Activated T-cell treated with anti-CD3 and anti-CD28 coated beads, Interleukin-2, amount 50 U/mL, for 72 hours (primary cell): ENCODE measurements around the gene SDK1. TPM values are rescaled to one million over a fixed set of nuclear protein-coding genes. Genes with fewer than 3 reads are reported as not detected.

ENCODE experiments used
- ATAC-seq, 2 donors: fragments of 150-1000 bp; cut with Tn5 transposase; replicated peaks in 1 of 2; 2 replicates each; pipeline ENCODE4 v1.10.0; 2021; ENCODE audit warnings: moderate library complexity in 2 of 2, mild to moderate bottlenecking in 1 of 2
- DNase-seq, 2 donors: peaks; one replicate each; pipeline ENCODE4 v3.0.0; 2021 to 2022; ENCODE audit warnings: mixed read lengths in 1 of 2
- H3K27ac Mint-ChIP-seq: one replicate; pipeline ENCODE4 v1.8.0; 2022; ENCODE audit warnings: mild to moderate bottlenecking, moderate library complexity, mixed read lengths
- H3K27me3 Mint-ChIP-seq: one replicate; pipeline ENCODE4 v1.8.0; 2022; ENCODE audit warnings: low read depth, mixed read lengths
- H3K36me3 Mint-ChIP-seq, 2 donors: one replicate each; pipeline ENCODE4 v1.8.0; 2022; ENCODE audit warnings: mixed read lengths in 2 of 2, mild to moderate bottlenecking in 1 of 2; ENCODE audit not compliant: insufficient read depth in 2 of 2
- H3K4me1 Mint-ChIP-seq: one replicate; pipeline ENCODE4 v1.8.0; 2022; ENCODE audit warnings: low read depth, mixed read lengths
- H3K4me3 Mint-ChIP-seq, 2 donors: one replicate each; pipeline ENCODE4 v1.8.0; 2022; ENCODE audit warnings: mild to moderate bottlenecking in 2 of 2, mixed read lengths in 2 of 2, moderate library complexity in 2 of 2
- H3K9me3 Mint-ChIP-seq, 2 donors: one replicate each; pipeline ENCODE4 v1.8.0; 2022; ENCODE audit warnings: mixed read lengths in 2 of 2
- total RNA-seq, 2 donors: library from RNA; stranded (reverse); gene quantifications; one replicate each; pipeline ENCODE4 v1.2.3, GENCODE V29; 2022

The SDK1 gene
- total RNA-seq, 2 donors from 2014 or later: 6.1 to 6.3 TPM

DNA sequence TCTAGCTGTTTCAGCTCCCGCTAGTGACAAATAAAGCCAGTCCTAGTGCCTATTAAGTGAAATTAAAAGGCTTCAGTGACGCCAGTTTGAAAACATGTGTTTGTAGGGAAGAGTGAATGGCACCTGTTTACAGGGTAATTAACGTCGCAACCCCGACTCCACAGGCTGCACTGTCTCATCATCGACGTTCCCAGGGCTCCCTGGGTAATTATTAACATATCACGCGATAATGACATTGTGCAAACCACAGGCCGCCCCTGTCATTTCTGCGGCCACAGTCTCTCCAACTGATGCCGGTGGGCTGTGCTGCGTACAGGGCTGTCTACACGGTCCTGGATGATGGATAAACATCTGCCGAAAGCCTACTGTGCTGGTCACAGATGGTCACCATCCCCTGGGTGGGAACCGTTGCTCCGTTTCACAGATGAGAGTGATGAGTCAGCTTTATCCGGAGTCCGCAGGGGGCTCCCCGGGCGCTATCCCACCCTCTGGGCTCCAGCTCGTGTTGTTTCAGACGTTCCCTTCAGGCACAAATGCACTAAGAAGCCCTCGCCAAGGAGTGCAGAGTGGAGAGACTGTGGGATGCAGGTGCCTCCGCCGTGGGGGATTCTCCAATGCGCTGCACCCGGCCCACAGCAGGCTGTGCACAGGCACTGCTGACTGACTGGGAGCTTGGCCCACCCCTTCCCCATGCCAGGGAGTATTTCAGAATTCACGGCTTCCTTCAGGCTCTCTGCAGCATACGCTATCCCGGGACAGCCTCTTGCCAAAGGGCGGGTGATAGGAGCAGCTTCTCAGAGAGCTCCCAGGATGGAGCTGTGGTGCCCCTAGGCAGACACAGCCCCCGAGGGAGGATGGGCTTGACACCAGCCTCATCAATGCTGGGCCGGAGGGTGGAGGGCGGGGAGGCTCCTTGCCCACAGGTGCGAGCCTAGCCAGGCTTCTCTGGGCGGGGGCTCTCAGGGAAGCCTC lies 889.2 kb downstream of the SDK1 start:
- Mint-ChIP-seq H3K27ac (no peak overlapping the region), H3K27me3 (no peaks in the 10 kb centered on the region), H3K36me3 (no peaks in the 10 kb centered on the region), H3K9me3 (no peaks in the 10 kb centered on the region), H3K4me1 (no peaks in the 10 kb centered on the region), H3K4me3 (no peak overlapping the region)
- ATAC-seq (no peak), DNase-seq (no peak)

DNA sequence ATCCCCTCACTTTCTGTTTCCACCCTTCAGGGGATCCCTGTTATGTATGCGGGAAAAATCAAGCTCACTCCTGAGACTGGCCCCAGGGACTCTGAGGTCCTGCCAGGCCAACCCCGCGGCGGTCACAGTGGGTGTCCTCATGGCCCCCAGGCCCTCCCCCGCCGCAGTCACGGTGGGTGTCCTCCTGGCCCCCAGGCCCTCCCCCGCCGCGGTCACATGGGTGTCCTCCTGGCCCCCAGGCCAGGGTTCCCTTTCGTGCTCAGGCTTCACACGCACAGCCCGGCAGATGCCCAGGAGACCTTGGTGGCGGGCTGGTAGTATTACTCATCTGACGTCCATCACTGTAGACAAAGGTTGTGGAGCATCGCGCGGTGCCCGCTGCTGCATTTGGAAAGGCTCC lies 890.0 kb downstream of the SDK1 start:
- H3K4me3 Mint-ChIP-seq: no peak overlapping the region
- no peaks in the 10 kb centered on the region for H3K27me3 Mint-ChIP-seq
- no peaks in the 10 kb centered on the region for H3K4me1 Mint-ChIP-seq
- no peaks in the 10 kb centered on the region for H3K36me3 Mint-ChIP-seq
- no peaks in the 10 kb centered on the region for H3K9me3 Mint-ChIP-seq
- ATAC-seq: no peak
- no peak overlapping the region for H3K27ac Mint-ChIP-seq
- DNase-seq: no peak

DNA sequence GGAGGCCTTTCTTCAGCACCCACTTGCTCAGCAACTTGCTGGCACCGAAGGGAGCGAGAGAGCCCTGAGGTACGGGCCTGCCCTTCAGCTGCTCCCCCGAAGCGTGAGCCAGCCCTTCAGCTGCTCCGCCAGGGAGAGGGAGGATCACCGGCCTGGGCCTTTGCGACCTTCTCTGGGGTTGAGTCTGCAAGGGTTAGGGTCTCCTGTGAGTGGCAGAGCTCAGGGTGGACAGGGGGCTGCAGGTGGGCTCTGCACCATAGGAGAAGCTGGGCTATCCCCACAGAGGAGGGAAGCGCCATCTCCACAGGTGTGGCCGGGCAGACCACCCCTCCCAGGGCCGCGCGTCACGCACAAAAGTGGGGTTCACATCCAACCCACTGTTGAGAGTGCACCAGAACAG lies 890.5 kb downstream of the SDK1 start:
- Mint-ChIP-seq H3K4me1 (no peaks in the 10 kb centered on the region), H3K27ac (no peak overlapping the region), H3K4me3 (no peak overlapping the region), H3K36me3 (no peaks in the 10 kb centered on the region), H3K27me3 (no peaks in the 10 kb centered on the region), H3K9me3 (no peaks in the 10 kb centered on the region)
- DNase-seq: no peak
- no peak for ATAC-seq

DNA sequence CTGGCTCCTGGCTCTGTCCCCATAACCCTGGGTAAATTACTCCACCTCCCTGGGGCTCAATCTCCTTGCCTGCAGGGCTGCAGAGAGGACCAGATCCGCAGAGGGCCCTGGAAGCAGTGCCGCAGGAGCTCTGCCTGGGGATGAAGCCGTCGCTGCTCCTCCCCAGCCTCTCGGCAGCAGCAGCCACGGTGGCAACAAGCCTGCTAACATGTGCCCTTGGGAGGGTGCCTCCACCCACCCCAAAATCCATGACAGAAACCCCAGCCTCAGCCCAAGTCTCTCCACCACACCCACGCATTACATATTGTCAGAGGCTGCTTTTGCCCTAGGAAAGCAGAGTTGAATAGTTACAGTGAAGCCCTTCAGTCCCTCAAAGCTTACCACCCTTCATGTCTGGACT lies 894.6 kb downstream of the SDK1 start:
- H3K4me1 Mint-ChIP-seq: no peaks in the 10 kb centered on the region
- H3K9me3 Mint-ChIP-seq: no peaks in the 10 kb centered on the region
- no peak overlapping the region for H3K27ac Mint-ChIP-seq
- H3K27me3 Mint-ChIP-seq: no peaks in the 10 kb centered on the region
- no peak overlapping the region for H3K4me3 Mint-ChIP-seq
- no peak for ATAC-seq
- DNase-seq: no peak
- no peaks in the 10 kb centered on the region for H3K36me3 Mint-ChIP-seq

DNA sequence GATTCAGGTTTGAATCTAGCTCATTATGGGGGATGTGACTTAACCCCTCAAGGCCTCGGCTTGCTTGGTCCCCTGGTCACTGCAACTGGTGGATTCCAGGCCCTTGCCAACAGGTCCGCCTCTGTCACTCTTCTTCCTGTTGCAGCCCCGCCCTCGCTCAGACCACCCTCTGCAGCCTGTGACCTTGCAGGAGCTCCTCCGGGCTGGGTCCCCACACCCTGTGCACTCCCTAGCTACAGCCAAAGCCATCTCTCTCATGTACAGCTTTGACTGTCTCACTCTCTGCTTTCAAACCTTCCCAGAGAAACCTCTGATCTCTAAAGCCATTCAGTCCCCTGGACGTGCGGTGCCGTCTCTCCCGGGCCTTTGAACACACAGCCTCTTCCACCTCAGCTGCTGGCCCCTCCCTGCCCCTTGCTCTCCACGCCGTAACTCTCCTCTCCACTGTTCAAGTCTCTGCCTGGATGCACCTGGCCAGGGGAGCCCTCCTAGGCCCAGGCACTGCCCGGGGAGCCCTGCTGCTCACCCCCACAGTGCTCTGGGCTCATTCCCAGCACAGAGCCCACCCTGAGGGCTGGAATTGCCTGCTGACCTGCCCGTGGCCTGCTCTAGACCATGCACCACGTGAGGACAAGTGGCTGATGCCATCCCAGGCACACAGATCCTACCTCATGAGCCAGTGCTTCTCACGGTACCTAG lies 895.2 kb downstream of the SDK1 start:
- no peak overlapping the region for H3K4me3 Mint-ChIP-seq
- no peak for ATAC-seq
- DNase-seq: no peak
- no peaks in the 10 kb centered on the region for H3K4me1 Mint-ChIP-seq
- H3K27me3 Mint-ChIP-seq: no peaks in the 10 kb centered on the region
- no peaks in the 10 kb centered on the region for H3K9me3 Mint-ChIP-seq
- no peak overlapping the region for H3K27ac Mint-ChIP-seq
- no peaks in the 10 kb centered on the region for H3K36me3 Mint-ChIP-seq

DNA sequence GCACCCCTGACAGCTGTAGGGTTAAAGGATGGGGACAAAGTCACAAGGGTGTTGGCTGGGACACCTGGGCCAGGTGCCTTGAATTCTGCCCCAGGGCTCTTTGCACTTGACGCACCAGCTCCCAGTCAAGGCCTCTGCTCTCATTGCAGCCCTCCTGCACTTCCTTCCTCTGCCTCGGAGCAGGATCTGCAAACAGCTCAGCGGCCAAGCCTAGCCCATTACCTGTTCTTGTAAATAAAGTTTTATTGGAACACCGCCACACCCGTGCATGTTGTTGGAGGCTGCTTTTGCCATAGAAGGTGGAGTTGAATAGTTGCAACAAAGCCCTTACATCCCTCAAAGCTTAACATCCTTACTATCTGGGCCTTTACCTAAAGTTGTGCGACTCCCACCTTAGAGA lies 897.2 kb downstream of the SDK1 start:
- DNase-seq (no peak), ATAC-seq (no peak)
- Mint-ChIP-seq H3K4me3 (no peak overlapping the region), H3K36me3 (no peaks in the 10 kb centered on the region), H3K27ac (no peak overlapping the region), H3K27me3 (no peaks in the 10 kb centered on the region), H3K4me1 (no peaks in the 10 kb centered on the region), H3K9me3 (no peaks in the 10 kb centered on the region)

DNA sequence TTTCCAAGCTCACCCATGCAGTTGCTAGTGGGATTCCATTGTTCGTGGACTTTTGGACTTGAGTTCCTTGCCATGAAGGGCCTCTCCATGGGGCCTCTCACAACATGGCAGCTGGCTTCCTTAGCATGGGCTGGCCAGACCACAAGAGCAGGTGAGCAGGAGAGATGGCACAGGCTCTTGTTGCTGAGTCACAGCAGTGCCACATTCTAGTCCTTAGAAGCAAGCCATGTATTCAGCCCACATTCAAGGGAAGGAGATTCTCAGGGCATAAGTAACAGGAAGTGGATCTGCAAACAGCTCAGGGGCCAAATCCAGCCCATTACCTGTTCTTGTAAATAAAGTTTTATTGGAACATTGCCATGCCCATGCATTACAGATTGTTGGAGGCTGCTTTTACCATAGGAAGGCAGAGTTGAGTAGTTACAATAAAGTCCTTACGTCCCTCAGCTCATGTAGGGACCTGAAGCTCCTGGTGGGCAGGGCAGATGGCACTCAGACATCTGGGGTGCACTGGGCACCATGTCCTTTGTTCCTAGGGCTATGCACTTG lies 899.6 kb downstream of the SDK1 start:
- no peak for ATAC-seq
- Mint-ChIP-seq H3K27ac (no peak overlapping the region), H3K27me3 (no peaks in the 10 kb centered on the region), H3K36me3 (no peaks in the 10 kb centered on the region), H3K9me3 (no peaks in the 10 kb centered on the region), H3K4me3 (no peak overlapping the region), H3K4me1 (no peaks in the 10 kb centered on the region)
- DNase-seq: no peak

DNA sequence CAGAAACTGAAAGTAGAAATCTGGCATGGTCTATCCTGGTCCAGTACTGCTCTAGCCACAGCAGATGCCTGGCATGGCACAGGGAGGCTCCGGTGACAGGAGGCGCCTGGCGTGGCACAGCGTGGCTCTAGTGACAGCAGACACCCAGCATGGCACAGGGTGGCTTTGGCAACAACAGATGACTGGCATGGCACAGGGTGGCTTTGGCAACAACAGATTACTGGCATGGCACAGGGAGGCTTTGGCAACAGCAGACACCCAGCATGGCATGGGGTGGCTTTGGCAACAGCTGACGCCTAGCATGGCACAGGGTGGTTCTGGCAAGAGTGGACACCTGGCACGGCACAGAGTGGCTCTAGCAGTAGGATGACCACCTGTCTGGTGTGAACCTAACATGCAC lies 900.5 kb downstream of the SDK1 start:
- DNase-seq: no peak
- no peak overlapping the region for H3K27ac Mint-ChIP-seq
- no peaks in the 10 kb centered on the region for H3K9me3 Mint-ChIP-seq
- H3K36me3 Mint-ChIP-seq: no peaks in the 10 kb centered on the region
- ATAC-seq: no peak
- no peak overlapping the region for H3K4me3 Mint-ChIP-seq
- no peaks in the 10 kb centered on the region for H3K4me1 Mint-ChIP-seq
- no peaks in the 10 kb centered on the region for H3K27me3 Mint-ChIP-seq

DNA sequence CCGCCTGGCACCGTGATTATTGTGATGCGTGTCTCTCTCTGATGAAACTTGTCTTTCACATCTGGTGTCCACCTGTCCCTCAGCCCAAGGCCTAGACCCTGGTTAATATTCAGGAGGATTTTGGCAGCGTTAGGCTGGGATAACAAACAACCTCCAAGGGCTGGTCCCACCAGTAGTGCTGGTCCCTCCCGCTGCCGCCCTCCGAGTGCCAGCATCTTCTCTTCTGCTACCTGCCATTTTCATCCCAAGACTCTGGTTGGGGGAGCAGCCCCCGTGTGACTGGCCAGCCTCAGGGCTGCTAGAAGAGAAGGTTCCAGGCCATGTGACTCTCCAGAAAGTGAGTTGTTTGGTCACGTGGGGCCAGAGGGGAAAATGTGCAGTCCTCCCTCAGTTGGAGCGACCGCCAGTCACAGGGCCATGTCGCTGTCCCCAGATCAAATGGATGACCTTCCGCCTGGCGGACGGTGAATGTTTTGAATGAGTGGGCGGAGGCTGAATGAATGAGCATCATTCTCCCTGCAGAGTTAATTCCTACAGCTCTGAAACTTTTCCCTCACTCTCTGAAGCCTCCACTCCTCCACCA lies 901.2 kb downstream of the SDK1 start:
- no peak overlapping the region for H3K27ac Mint-ChIP-seq
- no peak for ATAC-seq
- no peak for DNase-seq
- no peaks in the 10 kb centered on the region for H3K36me3 Mint-ChIP-seq
- no peaks in the 10 kb centered on the region for H3K9me3 Mint-ChIP-seq
- H3K27me3 Mint-ChIP-seq: no peaks in the 10 kb centered on the region
- H3K4me1 Mint-ChIP-seq: no peaks in the 10 kb centered on the region
- no peak overlapping the region for H3K4me3 Mint-ChIP-seq

DNA sequence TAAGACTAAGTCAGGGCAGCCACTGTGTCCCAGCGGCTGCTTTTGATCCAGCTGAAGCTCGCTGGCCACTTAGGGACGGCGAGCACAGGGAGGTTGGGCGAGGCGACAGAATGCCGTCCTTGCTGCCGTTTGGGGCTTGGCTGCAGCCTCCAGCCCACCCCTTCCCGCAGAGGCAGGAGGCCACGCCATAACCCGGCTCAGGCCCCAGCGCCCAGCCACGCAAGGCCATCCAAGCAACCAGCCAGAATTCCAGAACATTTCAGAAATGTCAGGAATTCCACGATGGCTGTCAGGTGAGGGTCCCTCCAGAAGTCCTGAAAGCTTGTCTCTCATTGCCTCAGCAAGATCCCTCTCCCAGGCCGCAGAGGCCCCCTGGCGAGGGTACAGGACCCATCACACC lies 901.9 kb downstream of the SDK1 start:
- DNase-seq (no peak), ATAC-seq (no peak)
- H3K27me3 Mint-ChIP-seq: no peaks in the 10 kb centered on the region
- H3K4me1 Mint-ChIP-seq: no peaks in the 10 kb centered on the region
- H3K9me3 Mint-ChIP-seq: no peaks in the 10 kb centered on the region
- H3K27ac Mint-ChIP-seq: no peak overlapping the region
- no peaks in the 10 kb centered on the region for H3K36me3 Mint-ChIP-seq
- no peak overlapping the region for H3K4me3 Mint-ChIP-seq

DNA sequence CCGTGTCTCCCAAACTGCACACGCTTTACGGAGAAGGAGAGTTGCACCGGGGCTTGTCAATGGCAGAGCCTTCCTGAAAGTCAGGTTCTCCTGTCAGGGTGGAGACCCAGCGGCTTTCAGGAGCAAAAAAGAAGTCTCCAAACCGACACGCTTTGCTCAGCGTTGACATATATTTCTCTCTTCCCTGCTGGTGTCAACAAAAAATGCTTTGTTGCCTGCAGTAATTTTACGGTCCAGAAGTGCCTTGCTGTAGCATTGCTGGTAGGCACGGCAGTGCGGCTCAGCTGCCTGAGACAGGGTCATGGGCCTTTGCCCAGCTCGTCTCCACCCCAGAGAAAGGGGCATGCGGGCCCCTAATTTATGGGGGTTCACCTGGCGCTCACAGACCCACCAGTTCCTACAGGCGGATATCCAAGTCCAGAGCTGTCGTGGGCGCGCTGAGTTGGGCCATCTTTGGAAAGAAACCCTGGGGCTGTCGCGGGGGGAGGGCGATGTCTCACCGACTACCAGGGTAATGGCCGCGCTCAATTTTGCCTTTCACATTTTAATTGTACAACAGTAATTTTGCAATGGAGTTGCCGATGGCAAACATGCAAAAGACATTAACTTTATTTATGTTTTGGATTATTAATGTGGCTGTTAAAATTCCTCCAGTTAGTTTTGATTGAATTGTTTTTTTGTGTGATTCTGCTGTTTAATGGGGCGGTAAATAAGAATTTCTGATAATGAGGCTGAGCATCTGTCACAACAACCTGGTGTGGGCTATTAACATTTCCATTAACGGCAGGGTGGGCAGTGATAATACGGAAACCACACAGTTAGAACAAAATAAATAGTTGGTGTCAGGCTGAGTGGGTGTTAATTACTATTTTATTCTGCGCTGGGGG lies 902.8 kb downstream of the SDK1 start:
- DNase-seq (no peak), ATAC-seq (no peak)
- Mint-ChIP-seq H3K4me1 (no peaks in the 10 kb centered on the region), H3K4me3 (peak overlapping the region in 1 of 2 donors; percentile 45), H3K36me3 (no peaks in the 10 kb centered on the region), H3K27ac (no peak overlapping the region), H3K9me3 (no peaks in the 10 kb centered on the region), H3K27me3 (no peaks in the 10 kb centered on the region)

DNA sequence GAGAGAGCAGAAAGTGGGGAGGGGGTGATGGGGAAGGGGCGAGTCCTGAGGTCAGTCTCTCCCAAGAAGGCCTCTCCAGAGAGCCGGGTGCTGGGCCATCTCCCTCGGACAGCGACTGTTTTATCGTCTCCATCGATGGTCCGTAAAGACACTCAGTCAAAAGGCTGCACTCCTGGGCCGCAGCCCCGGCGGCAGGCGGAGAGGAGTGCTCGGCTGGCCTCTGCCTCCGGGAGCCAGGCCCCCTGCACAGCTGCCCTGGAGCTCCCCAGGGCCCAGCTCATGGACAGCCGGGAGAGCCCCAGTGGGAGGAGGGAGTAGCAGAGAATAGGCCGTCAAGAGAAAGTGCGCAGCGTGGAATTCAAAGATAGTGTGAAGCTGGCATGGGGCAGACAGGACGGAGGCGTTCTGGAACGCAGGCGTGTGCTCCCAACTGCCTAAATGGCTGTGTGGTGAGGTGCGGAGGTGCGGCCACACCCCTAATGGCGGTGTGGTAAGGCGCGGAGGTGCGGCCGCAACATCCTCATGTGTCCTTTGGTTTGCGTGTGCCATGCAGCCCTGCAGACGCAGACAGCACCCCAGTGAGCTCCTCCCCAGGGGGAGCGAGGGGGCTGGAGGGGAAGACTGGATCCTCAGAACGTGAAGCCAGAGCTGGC lies 903.6 kb downstream of the SDK1 start:
- Mint-ChIP-seq H3K9me3 (no peaks in the 10 kb centered on the region), H3K27ac (no peak overlapping the region), H3K4me1 (no peaks in the 10 kb centered on the region), H3K4me3 (peak overlapping the region; percentile 60 to 78), H3K36me3 (no peaks in the 10 kb centered on the region), H3K27me3 (no peaks in the 10 kb centered on the region)
- ATAC-seq (peak; percentile 59 to 62), DNase-seq (no peak)
